ENCODE results near the gene MAGEA9B.
"Not testable (repeated sequence)": the region's sequence is repeated elsewhere in the genome, so short reads cannot be mapped to it uniquely, and the experiment has no call there.

The MAGEA9B gene, protein sequence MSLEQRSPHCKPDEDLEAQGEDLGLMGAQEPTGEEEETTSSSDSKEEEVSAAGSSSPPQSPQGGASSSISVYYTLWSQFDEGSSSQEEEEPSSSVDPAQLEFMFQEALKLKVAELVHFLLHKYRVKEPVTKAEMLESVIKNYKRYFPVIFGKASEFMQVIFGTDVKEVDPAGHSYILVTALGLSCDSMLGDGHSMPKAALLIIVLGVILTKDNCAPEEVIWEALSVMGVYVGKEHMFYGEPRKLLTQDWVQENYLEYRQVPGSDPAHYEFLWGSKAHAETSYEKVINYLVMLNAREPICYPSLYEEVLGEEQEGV

GRCh38 chrX:149587359-149587758 lies at the start of gene MAGEA9B:
TSS of gene MAGEA9B (minus strand) at chrX:149587459. CDS start at chrX:149583179, 4,280 bp downstream.
- not testable (repeated sequence) for DNase-seq

DNA sequence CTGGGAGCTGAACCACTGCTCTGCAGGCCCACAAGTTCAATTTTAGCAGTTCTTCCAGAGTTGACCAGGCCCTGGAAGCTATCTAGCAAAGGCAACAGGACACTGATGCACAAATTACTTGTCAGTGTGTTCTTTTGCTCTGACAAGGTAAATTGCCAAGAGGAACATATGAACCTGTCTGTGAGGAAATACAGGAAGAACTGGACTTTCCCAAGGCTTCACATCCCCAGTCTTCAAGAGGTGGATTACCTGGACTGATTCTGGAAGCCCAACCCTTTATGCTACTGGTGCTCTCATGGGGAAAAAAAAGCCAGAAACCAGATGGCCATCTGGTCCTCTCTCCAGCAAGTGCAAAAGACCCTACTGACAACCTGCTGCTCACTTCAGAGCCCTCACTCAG lies 46.3 kb upstream of the MAGEA9B start:
- no peak for DNase-seq

GRCh38 chrX:149631234-149632165 lies 44.2 kb upstream of the MAGEA9B start, which contains the start of gene TMEM185A:
TSS of gene TMEM185A (minus strand) at chrX:149631792. CDS start at chrX:149631580, 212 bp downstream.
- DNase-seq: peak; percentile 16

- DNase-seq: peak; percentile 23
Measured at GRCh38 chrX:149630681-149631233, 43.5 kb upstream of the MAGEA9B start.

- no peak for DNase-seq
Measured at GRCh38 chrX:149629730-149630387, 42.6 kb upstream of the MAGEA9B start.

- no peak for DNase-seq
Measured at GRCh38 chrX:149628768-149629167, 41.5 kb upstream of the MAGEA9B start.

- no peak for DNase-seq
Measured at GRCh38 chrX:149628280-149628679, 41.0 kb upstream of the MAGEA9B start.

- not testable (repeated sequence) for DNase-seq
Measured at GRCh38 chrX:149626829-149627228, 39.6 kb upstream of the MAGEA9B start.

DNA sequence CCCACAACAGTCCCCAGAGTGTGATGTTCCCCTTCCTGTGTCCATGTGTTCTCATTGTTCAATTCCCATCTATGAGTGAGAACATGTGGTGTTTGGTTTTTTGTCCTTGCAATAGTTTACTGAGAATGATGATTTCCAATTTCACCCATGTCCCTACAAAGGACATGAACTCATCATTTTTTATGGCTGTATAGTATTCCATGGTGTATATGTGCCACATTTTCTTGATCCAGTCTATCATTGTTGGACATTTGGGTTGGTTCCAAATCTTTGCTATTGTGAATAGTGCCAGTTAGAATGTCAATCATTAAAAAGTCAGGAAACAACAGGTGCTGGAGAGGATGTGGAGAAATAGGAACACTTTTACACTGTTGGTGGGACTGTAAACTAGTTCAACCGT lies 32.4 kb upstream of the MAGEA9B start:
- DNase-seq: not testable (repeated sequence)

DNA sequence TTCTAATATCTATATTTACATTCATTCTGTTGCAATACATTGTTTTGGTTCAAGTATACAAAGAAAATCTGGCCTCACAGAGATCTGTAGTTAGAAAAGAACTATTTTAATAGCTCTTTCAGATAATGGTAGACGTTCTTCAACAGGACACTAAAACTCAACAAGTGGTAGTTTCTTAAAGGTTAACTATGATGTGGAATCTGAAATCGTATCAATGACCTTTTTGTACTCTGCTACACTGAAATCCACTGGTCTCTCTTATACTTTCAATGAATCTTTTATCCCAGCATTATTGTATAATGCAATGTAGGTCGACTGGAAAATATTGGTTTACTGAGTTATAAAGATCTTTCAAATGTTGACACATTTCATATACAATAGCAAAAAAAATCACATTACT lies 31.6 kb upstream of the MAGEA9B start:
- no peak for DNase-seq

DNA sequence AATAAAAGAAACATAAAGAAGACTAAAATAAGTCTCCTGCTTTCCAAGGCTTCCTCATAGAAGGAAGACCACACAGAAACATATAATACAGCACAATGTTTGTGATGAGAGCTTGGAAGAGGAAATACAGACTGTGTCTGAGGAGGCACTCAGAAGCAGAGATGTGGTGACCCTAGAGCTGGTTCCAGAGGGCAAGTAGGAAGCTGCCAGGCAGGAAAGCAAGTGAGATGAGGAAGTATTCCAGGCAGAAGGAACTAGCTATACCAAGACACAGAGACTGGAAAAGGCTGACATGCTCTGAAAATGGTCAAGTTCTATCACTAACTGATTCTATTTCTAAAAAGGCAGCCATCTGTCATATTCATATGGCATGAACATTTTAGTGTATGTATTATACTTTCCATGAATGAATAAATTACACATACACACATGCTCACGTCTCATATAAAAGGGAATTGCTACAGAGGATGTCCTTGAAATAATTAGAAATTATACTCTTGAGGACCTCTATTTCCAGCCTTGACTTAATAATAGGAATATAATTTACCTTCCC lies 24.4 kb upstream of the MAGEA9B start:
- no peak for DNase-seq

GRCh38 chrX:149610511-149610910 lies 23.3 kb upstream of the MAGEA9B start:
- no peak for DNase-seq

DNA sequence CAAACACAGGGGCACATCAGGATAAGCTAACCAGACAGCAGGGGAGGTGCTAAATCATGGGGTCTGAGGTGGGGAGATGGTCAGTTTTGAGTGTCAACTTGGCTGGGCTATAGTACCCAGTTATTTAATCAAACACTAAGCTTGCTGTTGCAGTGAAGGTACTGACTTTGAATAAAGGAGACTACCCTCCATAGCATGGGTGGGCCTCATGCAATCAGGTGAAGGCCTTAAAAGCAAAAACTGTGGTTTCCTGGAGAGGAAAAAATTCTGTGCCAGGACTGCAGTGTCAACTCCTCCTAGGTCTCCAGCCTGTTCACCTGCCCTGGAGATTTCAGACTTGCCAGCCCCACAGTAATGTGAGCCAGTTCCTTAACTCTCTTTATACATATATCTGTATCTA lies 20.4 kb upstream of the MAGEA9B start:
- DNase-seq: no peak

DNA sequence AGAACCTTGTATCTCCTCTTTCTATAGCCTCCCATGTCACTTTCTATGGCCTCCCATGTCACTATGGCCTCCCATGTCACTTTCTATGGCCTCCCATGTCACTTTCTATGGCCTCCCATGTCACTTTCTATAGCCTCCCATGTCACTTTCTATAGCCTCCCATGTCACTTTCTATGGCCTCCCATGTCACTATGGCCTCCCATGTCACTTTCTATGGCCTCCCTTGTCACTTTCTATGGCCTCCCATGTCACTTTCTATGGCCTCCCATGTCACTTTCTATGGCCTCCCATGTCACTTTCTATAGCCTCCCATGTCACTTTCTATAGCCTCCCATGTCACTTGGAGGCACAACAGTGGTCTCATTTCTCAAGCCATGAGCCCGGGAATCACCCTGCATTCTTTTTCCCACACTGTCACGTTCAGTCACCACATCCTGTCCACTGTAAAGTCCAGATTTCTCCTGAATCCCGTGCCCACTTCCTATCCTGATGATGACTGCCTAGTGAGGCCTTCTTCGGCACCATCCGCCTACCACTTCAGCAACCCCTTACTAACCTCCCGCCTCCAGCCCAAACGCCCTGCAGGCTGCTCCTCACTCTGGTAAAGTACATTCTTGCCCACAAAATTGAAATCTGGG lies 18.1 kb upstream of the MAGEA9B start:
- DNase-seq: not testable (repeated sequence)

DNA sequence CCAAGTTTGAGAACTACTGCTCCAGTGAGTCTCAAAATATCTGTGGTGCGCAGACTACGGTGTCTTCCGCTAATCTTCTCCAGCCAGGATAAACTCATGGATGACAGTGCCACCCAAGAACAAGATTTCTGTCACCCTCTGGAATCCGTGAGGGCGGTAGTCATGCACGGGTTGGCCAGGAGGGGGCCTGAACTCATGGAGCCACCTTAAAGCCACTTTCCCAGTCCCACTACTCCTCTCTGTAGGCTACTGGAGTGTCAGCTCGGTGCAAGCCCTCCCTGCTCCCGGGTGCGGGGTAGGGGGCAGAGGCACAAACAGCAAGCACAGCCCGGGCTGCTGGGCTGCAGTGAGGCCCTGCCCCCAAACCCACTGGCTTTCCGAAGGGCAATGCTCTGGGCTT lies 11.3 kb upstream of the MAGEA9B start:
- DNase-seq: not testable (repeated sequence)

DNA sequence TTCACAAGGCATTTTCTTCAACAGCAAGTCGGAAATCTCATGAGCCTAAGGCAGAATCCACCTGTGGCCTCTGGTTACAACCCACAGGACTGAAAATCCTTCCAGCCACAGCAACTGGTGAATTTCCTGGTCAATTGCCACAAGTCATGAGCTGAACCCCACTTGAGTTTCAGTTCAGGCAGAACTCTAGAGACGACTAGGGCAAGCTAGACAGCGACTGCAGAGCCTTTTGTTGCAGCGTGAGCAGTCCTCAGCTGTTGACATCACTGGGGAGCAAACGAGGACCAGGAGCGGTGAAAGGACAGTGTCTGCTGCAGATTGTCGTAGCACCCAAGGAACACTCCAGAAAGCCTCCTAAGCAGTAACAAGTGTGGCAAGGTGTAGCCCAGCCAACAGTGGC lies 8.7 kb upstream of the MAGEA9B start:
- not testable (repeated sequence) for DNase-seq

GRCh38 chrX:149595214-149595613 lies 8.0 kb upstream of the MAGEA9B start, which contains the start of gene HSFX2:
TSS of gene HSFX2 (minus strand) at chrX:149595314. CDS start at chrX:149594700, 614 bp downstream.
- DNase-seq: not testable (repeated sequence)

DNA sequence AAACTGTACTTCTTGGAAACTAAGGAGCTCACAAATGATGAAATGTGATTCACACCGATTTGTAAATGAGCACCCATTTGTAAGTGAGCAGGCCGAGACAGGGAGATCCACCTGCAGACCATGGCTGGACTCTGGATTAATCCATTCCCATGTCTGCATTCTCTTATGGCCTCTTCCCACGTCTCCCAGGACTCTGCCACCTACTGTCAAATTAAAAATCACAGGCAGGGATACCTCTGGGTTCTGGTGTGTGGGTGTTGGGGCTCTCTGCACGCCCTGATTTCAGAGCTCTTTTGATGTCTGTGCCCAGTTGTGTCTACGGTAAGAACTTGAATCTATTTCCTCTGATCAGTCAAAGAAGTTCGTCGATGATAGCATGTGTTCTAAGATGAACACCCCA lies 3.7 kb upstream of the MAGEA9B start:
- not testable (repeated sequence) for DNase-seq

DNA sequence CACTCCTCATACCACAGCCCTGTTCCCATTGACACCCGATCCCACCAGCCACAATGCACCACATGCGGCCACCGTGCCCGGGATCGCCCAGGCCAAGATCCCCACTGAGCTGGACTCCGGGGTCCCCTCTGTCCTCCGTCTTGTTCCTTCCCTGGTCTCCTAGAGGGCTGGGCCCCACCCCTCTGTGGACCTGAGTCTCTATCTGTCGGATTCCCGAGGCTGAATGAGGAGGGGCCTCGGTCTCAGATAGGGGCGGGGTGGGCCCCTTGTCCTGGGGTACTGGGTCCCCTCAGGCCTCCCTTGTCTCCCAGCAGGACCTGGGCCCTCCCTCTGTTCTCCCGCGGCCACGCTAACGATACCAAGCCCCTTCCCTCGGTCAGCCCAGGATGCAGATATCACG lies 1.6 kb downstream of the MAGEA9B start:
- not testable (repeated sequence) for DNase-seq

- not testable (repeated sequence) for DNase-seq
Measured at GRCh38 chrX:149573456-149573855, 13.8 kb downstream of the MAGEA9B start.

DNA sequence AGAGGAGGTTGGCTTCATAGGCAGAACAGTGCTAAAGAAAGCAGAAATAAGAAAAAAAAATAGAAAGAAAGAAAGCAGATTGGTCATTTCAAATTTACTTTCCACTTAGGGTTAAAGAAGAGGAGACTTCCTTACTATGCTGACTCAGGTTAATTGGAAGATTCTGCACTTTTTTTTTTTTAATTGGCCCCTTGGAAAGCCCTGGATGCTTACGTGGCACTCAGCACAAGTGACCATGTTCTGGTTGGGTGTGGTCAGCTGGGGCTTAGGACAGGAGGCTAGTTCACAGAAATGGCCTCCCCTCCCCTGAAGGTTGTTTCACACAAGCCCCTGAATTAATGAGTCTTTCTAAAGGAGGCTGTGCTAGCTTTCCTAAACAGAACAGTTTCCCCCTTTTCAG lies 14.5 kb downstream of the MAGEA9B start:
- no peak for DNase-seq

- no peak for DNase-seq
Measured at GRCh38 chrX:149571770-149572169, 15.5 kb downstream of the MAGEA9B start.
